HFF-Myc (cell line): Measurements from ENCODE around the gene CMC2.

ENCODE experiments used
- DNase-seq: peaks from one replicate; pipeline ENCODE4 v3.0.0-alpha.2; 2011; ENCODE audit warnings: low read depth; ENCODE audit errors: extremely low read depth
- H3K4me3 ChIP-seq: replicated peaks from 2 replicates; pipeline ENCODE4 v1.5.1; 2011; ENCODE audit warnings: low read depth, mild to moderate bottlenecking, control low read depth, low read length
- CTCF ChIP-seq: IDR thresholded peaks from 2 replicates; pipeline ENCODE4 v1.5.1; 2012; ENCODE audit warnings: mild to moderate bottlenecking, low read depth, low read length, control low read depth; ENCODE audit errors: missing control alignments

The CMC2 gene

GRCh38 chr16:81014672-81015071 is 8.0 kb upstream of the CMC2 start:
- DNase-seq, result no peak
- no peak overlapping the region for H3K4me3 ChIP-seq
- no peak for TF ChIP-seq CTCF

- no peak for DNase-seq
- TF ChIP-seq CTCF, result no peak
- H3K4me3 ChIP-seq, result no peak overlapping the region
Measured at GRCh38 chr16:81012974-81013373, 6.3 kb upstream of the CMC2 start.

DNA sequence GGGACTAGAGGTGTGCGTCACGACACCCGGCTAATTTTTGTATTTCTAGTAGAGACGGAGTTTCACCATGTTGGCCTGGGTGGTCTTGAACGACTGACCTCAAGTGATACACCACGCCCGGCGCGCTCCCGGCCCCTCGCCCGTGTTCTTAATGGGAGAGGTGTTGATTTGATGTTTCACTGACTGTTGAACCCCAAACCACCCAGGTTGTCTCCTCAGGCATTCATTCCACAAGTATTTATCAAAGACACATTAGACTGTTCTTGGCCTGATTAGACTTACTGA is 1.8 kb upstream of the CMC2 start:
- TF ChIP-seq CTCF, result no peak
- H3K4me3 ChIP-seq, result peak overlapping the region; percentile 94
- no peak for DNase-seq

- DNase-seq, result peak; percentile 17
Measured at GRCh38 chr16:81006211-81006812, 373 bp downstream of the CMC2 start.

DNA sequence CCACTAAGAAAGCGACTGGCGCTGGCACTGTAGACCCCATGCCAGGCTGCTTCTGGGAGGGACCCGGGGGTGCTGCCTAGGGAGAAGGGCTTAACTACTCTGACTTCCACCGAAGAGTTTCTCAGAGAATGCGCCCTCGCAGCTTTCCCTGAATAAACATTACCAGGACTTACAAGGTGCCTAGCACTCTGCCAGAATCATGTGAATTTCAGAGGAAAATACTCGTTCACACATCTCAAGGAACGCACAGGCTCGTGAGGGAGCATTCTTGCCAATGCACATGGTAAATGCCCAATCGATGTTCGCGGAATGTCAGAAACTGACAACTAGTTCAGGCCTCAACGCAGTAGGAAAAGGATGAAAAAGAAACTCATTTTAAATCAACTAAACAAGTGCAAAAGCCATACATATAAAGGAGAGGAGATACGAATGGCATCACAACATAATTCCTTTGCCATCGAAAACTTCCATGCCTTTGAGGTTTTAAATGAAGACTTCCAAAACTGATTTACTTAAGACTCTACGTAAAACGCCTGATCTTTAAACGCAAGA is 999 bp downstream of the CMC2 start:
- H3K4me3 ChIP-seq, result peak overlapping the region; percentile 94
- DNase-seq, result no peak
- TF ChIP-seq CTCF, result no peak

More at GRCh38 chr16:81006211-81006812, 373 bp downstream of the CMC2 start:
- peak overlapping the region; percentile 94 for H3K4me3 ChIP-seq
- no peak for TF ChIP-seq CTCF

GRCh38 chr16:81004646-81005353 is 1.9 kb downstream of the CMC2 start:
- peak overlapping the region; percentile 94 for H3K4me3 ChIP-seq
- peak; percentile 46 for TF ChIP-seq CTCF
- peak; percentile 35 for DNase-seq
